Measurements from ENCODE around the gene CFHR4. TPM values are rescaled to one million over a fixed set of nuclear protein-coding genes. Genes with fewer than 3 reads are reported as not detected.

Gene CFHR4
- total RNA-seq, 6 experiments from 2014 or later, result 41.2 to 135 (median 60.9) TPM

GRCh38 chr1:196955926-196956325 lies 68.1 kb downstream of the CFHR4 start:
- Histone ChIP-seq H3K36me3 (peaks cover 0 to 46% (median 19%) of the 10 kb centered on the region in 4 donors), H3K4me1 (peaks cover 0 to 10% (median 0%) of the 10 kb centered on the region in 4 donors), H3K27ac (no peak overlapping the region), H3K4me3 (no peak overlapping the region), H3K27me3 (no peaks in the 10 kb centered on the region), H3K9me3 (no peaks in the 10 kb centered on the region)
- whole genome bisulfite sequencing (ENCODE audit: insufficient coverage, low coverage, low lambda C conversion rate, missing lambda C conversion rate), result 100% methylated on average over 1 of the region's 1 CpG
- no peak for TF ChIP-seq POLR2A (IDR thresholded peaks at IDR 0.05)
- TF ChIP-seq, protein P1, sequence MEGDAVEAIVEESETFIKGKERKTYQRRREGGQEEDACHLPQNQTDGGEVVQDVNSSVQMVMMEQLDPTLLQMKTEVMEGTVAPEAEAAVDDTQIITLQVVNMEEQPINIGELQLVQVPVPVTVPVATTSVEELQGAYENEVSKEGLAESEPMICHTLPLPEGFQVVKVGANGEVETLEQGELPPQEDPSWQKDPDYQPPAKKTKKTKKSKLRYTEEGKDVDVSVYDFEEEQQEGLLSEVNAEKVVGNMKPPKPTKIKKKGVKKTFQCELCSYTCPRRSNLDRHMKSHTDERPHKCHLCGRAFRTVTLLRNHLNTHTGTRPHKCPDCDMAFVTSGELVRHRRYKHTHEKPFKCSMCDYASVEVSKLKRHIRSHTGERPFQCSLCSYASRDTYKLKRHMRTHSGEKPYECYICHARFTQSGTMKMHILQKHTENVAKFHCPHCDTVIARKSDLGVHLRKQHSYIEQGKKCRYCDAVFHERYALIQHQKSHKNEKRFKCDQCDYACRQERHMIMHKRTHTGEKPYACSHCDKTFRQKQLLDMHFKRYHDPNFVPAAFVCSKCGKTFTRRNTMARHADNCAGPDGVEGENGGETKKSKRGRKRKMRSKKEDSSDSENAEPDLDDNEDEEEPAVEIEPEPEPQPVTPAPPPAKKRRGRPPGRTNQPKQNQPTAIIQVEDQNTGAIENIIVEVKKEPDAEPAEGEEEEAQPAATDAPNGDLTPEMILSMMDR (IDR thresholded peaks at IDR 0.05), result no peak
- ATAC-seq, result no peak
- DNase-seq, result no peak
- intact Hi-C loops (cut with DNase I), result no loop called here

DNA sequence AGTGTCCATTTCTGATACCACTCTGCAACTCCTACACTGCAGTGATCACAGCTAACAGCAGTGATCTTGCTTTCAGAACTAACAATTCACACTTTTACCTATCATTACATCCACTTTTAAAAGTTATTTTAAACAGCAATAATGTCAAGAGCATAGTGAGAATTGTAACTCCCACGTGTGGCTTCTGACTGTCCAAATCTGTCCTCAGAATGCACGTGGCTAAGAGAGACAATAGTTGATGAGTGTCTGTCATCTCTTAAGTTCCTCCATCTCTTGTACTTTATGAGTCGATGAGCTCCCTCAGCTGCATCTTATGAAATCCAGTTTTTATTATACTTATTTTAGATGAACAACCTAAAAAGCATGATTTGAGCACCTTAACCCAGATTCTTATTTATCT lies 73.0 kb downstream of the CFHR4 start:
- WGBS (ENCODE audit: insufficient coverage, low coverage, low lambda C conversion rate, missing lambda C conversion rate), result 66% methylated on average over 3 of the region's 3 CpGs
- H3K36me3 ChIP-seq, result peaks cover 0 to 19% (median 6%) of the 10 kb centered on the region in 4 donors
- H3K4me3 ChIP-seq, result no peak overlapping the region

More for the DNA sequence above, 73.0 kb downstream of the CFHR4 start:
- Histone ChIP-seq H3K27me3 (no peaks in the 10 kb centered on the region), H3K9me3 (no peaks in the 10 kb centered on the region), H3K27ac (no peak overlapping the region), H3K4me1 (no peaks in the 10 kb centered on the region)
- DNase-seq, result no peak
- TF ChIP-seq POLR2A (IDR thresholded peaks at IDR 0.05), result no peak
- TF ChIP-seq, protein P1 (IDR thresholded peaks at IDR 0.05), result no peak
- no peak for ATAC-seq
- intact Hi-C loops (cut with DNase I), result no loop called here

Other genes with a start within 250 kb of the CFHR4 start
- 1,000 to 10,000 TPM in 3 of 6 experiments, 100 to 1,000 TPM in 3; 663 to 1,371 (median 1,032) TPM for gene CFH, start 236.0 kb upstream of the CFHR4 start, total RNA-seq
- gene CFHR3, start 113.2 kb upstream of the CFHR4 start, total RNA-seq, result 100 to 1,000 TPM; 105 to 479 (median 372) TPM
- 1,000 to 10,000 TPM in 2 of 6 experiments, 100 to 1,000 TPM in 4; 490 to 1,248 (median 629) TPM for gene CFHR1, start 68.3 kb upstream of the CFHR4 start, total RNA-seq
- gene CFHR2, start 55.7 kb downstream of the CFHR4 start, total RNA-seq, result 100 to 1,000 TPM; 242 to 674 (median 382) TPM
- gene CFHR5, start 89.5 kb downstream of the CFHR4 start, total RNA-seq, result 100 to 1,000 TPM in 1 of 6 experiments, 10 to 100 TPM in 5; 22.2 to 198 (median 69.0) TPM
- gene F13B, start 179.2 kb downstream of the CFHR4 start, total RNA-seq, result 100 to 1,000 TPM in 2 of 6 experiments, 10 to 100 TPM in 4; 20.2 to 143 (median 45.3) TPM